Measurements from ENCODE around the gene THSD4. TPM values are rescaled to one million over a fixed set of nuclear protein-coding genes. Genes with fewer than 3 reads are reported as not detected.

THSD4 gene
- total RNA-seq, 1 donor from 2014 or later, result 2.5 TPM

DNA sequence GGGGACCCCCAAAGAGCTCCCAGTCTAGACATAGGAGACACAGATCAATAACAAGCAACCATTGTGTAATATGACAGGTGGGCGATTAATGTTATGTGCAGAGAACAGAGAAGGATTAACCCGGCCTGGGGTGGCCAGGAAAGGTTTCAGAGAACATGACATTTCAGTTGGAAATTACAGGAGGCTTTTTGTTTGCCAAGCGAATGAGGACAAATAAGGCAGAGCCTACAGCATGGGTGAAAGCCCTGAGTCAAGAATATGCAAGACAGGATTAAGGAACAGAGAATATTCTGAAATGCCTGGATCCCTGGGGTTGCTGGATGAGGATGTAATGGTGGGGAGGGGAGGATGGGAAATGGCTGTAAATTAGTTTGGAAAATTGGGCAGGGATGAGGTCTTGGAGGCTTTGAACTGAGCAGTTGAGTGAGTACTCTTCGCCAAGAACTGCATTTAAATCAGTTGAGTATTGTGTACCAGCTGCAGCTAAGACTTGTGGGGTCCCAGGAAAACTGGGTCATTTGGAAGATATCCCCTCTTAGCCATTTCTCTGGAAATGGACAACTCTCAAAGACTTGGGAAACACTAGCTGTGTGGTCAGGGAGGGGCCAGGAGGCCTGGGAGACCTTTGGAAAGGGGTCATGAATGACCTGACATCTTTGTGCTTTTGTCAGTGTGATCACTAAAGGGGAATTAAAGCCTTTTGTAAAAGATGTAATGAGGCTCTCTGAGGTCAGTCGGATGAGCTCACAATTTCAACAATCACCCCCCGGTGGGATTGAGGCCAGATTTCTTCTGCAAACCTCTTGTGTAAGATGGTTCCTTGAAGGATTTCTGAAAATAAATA, 496.5 kb downstream of the THSD4 start:
- Histone ChIP-seq H3K4me1 (ENCODE audit: insufficient read depth, low read length) (no peaks in the 10 kb centered on the region), H3K9me3 (ENCODE audit: insufficient read depth, low read depth, low read length) (no peaks in the 10 kb centered on the region), H3K4me3 (ENCODE audit: insufficient read depth, low read depth, low read length) (no peak overlapping the region), H3K9ac (ENCODE audit: low read length) (no peak overlapping the region), H3K27ac (ENCODE audit: low read depth, low read length) (no peak overlapping the region), H3K27me3 (ENCODE audit: insufficient read depth, low read length) (no peaks in the 10 kb centered on the region), H3K36me3 (ENCODE audit: insufficient read depth, low read length) (no peaks in the 10 kb centered on the region), H3K4me2 (ENCODE audit: low read length) (no peak overlapping the region), H3K79me2 (ENCODE audit: insufficient read depth, low read length) (no peaks in the 10 kb centered on the region), H4K20me1 (ENCODE audit: insufficient read depth, low read length) (no peaks in the 10 kb centered on the region), H2AFZ (ENCODE audit: low read depth, low read length) (no peak overlapping the region)
- Mint-ChIP-seq H3K27me3 (ENCODE audit: low read depth, unreplicated experiment) (no peaks in the 10 kb centered on the region), H3K4me3 (ENCODE audit: unreplicated experiment) (no peak overlapping the region), H3K4me1 (ENCODE audit: low read depth, unreplicated experiment) (no peaks in the 10 kb centered on the region), H3K36me3 (ENCODE audit: low read depth, unreplicated experiment) (no peaks in the 10 kb centered on the region), H3K27ac (ENCODE audit: unreplicated experiment) (no peak overlapping the region), H3K9me3 (ENCODE audit: unreplicated experiment) (no peaks in the 10 kb centered on the region)
- TF ChIP-seq, protein P1, sequence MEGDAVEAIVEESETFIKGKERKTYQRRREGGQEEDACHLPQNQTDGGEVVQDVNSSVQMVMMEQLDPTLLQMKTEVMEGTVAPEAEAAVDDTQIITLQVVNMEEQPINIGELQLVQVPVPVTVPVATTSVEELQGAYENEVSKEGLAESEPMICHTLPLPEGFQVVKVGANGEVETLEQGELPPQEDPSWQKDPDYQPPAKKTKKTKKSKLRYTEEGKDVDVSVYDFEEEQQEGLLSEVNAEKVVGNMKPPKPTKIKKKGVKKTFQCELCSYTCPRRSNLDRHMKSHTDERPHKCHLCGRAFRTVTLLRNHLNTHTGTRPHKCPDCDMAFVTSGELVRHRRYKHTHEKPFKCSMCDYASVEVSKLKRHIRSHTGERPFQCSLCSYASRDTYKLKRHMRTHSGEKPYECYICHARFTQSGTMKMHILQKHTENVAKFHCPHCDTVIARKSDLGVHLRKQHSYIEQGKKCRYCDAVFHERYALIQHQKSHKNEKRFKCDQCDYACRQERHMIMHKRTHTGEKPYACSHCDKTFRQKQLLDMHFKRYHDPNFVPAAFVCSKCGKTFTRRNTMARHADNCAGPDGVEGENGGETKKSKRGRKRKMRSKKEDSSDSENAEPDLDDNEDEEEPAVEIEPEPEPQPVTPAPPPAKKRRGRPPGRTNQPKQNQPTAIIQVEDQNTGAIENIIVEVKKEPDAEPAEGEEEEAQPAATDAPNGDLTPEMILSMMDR (IDR thresholded peaks at IDR 0.05; ENCODE audit: insufficient read depth, low read depth, low read length), result no peak
- TF ChIP-seq EZH2 (IDR thresholded peaks at IDR 0.05; ENCODE audit: insufficient read depth, low read length), result no peak
- FAIRE-seq, result no peak
- DNase-seq (ENCODE audit: low read depth), result no peak

DNA sequence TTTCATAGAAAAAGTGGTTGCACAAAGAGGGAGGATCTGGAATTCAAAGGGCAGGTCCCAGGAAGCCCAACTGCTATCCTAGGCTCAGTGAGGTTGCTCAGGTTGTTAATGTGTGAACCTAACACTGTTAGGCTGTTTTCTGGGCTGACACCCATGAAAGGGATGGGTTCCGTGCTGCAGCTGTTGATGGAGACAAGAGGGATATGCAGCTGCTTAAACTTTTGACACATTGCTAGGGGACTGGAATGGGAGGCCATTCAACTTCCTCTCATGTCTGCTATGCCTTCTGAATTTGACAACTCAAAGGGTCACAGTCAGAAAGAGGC, 497.1 kb downstream of the THSD4 start:
- no peaks in the 10 kb centered on the region for H3K9me3 ChIP-seq (ENCODE audit: insufficient read depth, low read depth, low read length)
- Mint-ChIP-seq H3K4me3 (ENCODE audit: unreplicated experiment) (no peak overlapping the region), H3K27ac (ENCODE audit: unreplicated experiment) (no peak overlapping the region), H3K9me3 (ENCODE audit: unreplicated experiment) (no peaks in the 10 kb centered on the region), H3K4me1 (ENCODE audit: low read depth, unreplicated experiment) (no peaks in the 10 kb centered on the region), H3K36me3 (ENCODE audit: low read depth, unreplicated experiment) (no peaks in the 10 kb centered on the region), H3K27me3 (ENCODE audit: low read depth, unreplicated experiment) (no peaks in the 10 kb centered on the region)
- no peaks in the 10 kb centered on the region for H4K20me1 ChIP-seq (ENCODE audit: insufficient read depth, low read length)
- H3K4me2 ChIP-seq (ENCODE audit: low read length), result no peak overlapping the region
- H3K36me3 ChIP-seq (ENCODE audit: insufficient read depth, low read length), result no peaks in the 10 kb centered on the region
- no peak for TF ChIP-seq EZH2 (IDR thresholded peaks at IDR 0.05; ENCODE audit: insufficient read depth, low read length)
- TF ChIP-seq, protein P1 (IDR thresholded peaks at IDR 0.05; ENCODE audit: insufficient read depth, low read depth, low read length), result no peak
- H3K27me3 ChIP-seq (ENCODE audit: insufficient read depth, low read length), result no peaks in the 10 kb centered on the region
- no peak for DNase-seq (ENCODE audit: low read depth)
- H3K4me3 ChIP-seq (ENCODE audit: insufficient read depth, low read depth, low read length), result no peak overlapping the region
- H3K79me2 ChIP-seq (ENCODE audit: insufficient read depth, low read length), result no peaks in the 10 kb centered on the region
- no peak overlapping the region for H2AFZ ChIP-seq (ENCODE audit: low read depth, low read length)
- H3K27ac ChIP-seq (ENCODE audit: low read depth, low read length), result no peak overlapping the region
- H3K9ac ChIP-seq (ENCODE audit: low read length), result no peak overlapping the region
- no peaks in the 10 kb centered on the region for H3K4me1 ChIP-seq (ENCODE audit: insufficient read depth, low read length)
- no peak for FAIRE-seq

DNA sequence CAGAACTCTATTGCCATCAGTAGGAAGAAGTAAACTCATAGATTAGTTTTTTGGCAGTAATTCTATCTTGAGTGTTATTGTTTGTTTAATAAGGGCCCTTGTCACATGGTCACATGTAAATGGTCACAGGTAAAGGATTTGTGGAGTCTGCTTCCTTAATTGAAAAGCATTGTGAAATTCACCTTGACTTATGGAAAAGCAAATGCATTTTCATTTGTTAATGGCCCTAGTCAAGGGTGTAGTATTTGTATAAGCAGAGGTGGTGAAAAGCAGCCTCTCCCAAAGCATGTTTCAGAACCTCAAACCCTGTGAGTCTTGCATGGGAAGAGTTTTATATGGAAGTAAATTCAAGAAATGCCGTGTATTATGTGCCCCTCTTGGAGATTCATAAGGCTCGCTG, 497.6 kb downstream of the THSD4 start:
- no peak for TF ChIP-seq EZH2 (IDR thresholded peaks at IDR 0.05; ENCODE audit: insufficient read depth, low read length)
- TF ChIP-seq, protein P1 (IDR thresholded peaks at IDR 0.05; ENCODE audit: insufficient read depth, low read depth, low read length), result no peak
- Mint-ChIP-seq H3K36me3 (ENCODE audit: low read depth, unreplicated experiment) (no peaks in the 10 kb centered on the region), H3K4me1 (ENCODE audit: low read depth, unreplicated experiment) (no peaks in the 10 kb centered on the region), H3K27me3 (ENCODE audit: low read depth, unreplicated experiment) (no peaks in the 10 kb centered on the region), H3K4me3 (ENCODE audit: unreplicated experiment) (no peak overlapping the region), H3K9me3 (ENCODE audit: unreplicated experiment) (no peaks in the 10 kb centered on the region), H3K27ac (ENCODE audit: unreplicated experiment) (no peak overlapping the region)
- no peaks in the 10 kb centered on the region for H3K9me3 ChIP-seq (ENCODE audit: insufficient read depth, low read depth, low read length)
- H3K4me1 ChIP-seq (ENCODE audit: insufficient read depth, low read length), result no peaks in the 10 kb centered on the region
- H3K9ac ChIP-seq (ENCODE audit: low read length), result no peak overlapping the region
- no peak overlapping the region for H3K4me2 ChIP-seq (ENCODE audit: low read length)
- H3K79me2 ChIP-seq (ENCODE audit: insufficient read depth, low read length), result no peaks in the 10 kb centered on the region
- DNase-seq (ENCODE audit: low read depth), result no peak
- no peak overlapping the region for H3K4me3 ChIP-seq (ENCODE audit: insufficient read depth, low read depth, low read length)
- H4K20me1 ChIP-seq (ENCODE audit: insufficient read depth, low read length), result no peaks in the 10 kb centered on the region
- H3K36me3 ChIP-seq (ENCODE audit: insufficient read depth, low read length), result no peaks in the 10 kb centered on the region
- no peaks in the 10 kb centered on the region for H3K27me3 ChIP-seq (ENCODE audit: insufficient read depth, low read length)
- H2AFZ ChIP-seq (ENCODE audit: low read depth, low read length), result no peak overlapping the region
- H3K27ac ChIP-seq (ENCODE audit: low read depth, low read length), result no peak overlapping the region
- FAIRE-seq, result no peak
